HEK293 (cell line): ENCODE measurements around the gene MEAF6.

Experiments used
- CTCF ChIP-seq: fragments of 450-650 bp; formaldehyde crosslinking; IDR thresholded peaks from 2 replicates; pipeline ENCODE4 v1.5.1; 2016; ENCODE audit warnings: missing biosample characterization, missing genetic modification characterization
- PBX3 ChIP-seq: sonication (generic); formaldehyde crosslinking; IDR thresholded peaks from 2 replicates; pipeline ENCODE4 v1.8.1; 2022; ENCODE audit warnings: mild to moderate bottlenecking, moderate library complexity, missing genetic modification reagents
- TCF7L2 ChIP-seq: IDR thresholded peaks from 2 replicates; pipeline ENCODE4 v1.6.1; 2011; ENCODE audit warnings: low read depth, mild to moderate bottlenecking, inconsistent platforms, low read length, moderate library complexity, borderline replicate concordance
- ZBTB20 ChIP-seq: fragments of 450-650 bp; formaldehyde crosslinking; IDR thresholded peaks from 2 replicates; pipeline ENCODE4 v1.5.1; 2016; ENCODE audit warnings: missing biosample characterization, missing genetic modification characterization
- ZNF398 ChIP-seq: fragments of 450-650 bp; formaldehyde crosslinking; IDR thresholded peaks from 2 replicates; pipeline ENCODE4 v1.5.1; 2017; ENCODE audit warnings: missing biosample characterization, missing genetic modification characterization
- ZNF571 ChIP-seq: fragments of 450-650 bp; formaldehyde crosslinking; IDR thresholded peaks from 2 replicates; pipeline ENCODE4 v1.5.0; 2017; ENCODE audit warnings: missing biosample characterization, missing genetic modification characterization
- ZNF580 ChIP-seq: fragments of 450-650 bp; formaldehyde crosslinking; IDR thresholded peaks from 2 replicates; pipeline ENCODE4 v1.5.1; 2016; ENCODE audit warnings: missing biosample characterization, missing genetic modification characterization
- ZNF639 ChIP-seq: fragments of 450-650 bp; formaldehyde crosslinking; IDR thresholded peaks from 2 replicates; pipeline ENCODE4 v1.5.1; 2016; ENCODE audit warnings: missing biosample characterization, missing genetic modification characterization

- TF ChIP-seq CTCF: no peak
- peak; percentile 48; the same call in 1 of the 2 replicates for TF ChIP-seq ZNF398 (tag by site-specific recombination)
- no peak for TF ChIP-seq TCF7L2
- no peak for TF ChIP-seq ZNF571
- TF ChIP-seq PBX3 (CRISPR knock-in tag): no peak
- no peak for TF ChIP-seq ZBTB20
- TF ChIP-seq ZNF639 (tag by site-specific recombination): no peak
- TF ChIP-seq ZNF580 (tag by site-specific recombination): no peak
These were observed 35.1 kb downstream of the MEAF6 start for GRCh38 chr1:37479255-37480124.
